Astrocyte (in vitro differentiated cells and primary cell): ENCODE measurements around the gene CCRL2. TPM values are rescaled to one million over a fixed set of nuclear protein-coding genes. Genes with fewer than 3 reads are reported as not detected.

ENCODE experiments used
- DNase-seq: peaks from one replicate; pipeline ENCODE4 v3.0.0-alpha.2; 2010; ENCODE audit warnings: low read depth
- FAIRE-seq: peaks from 2 replicates; lab custom pipeline; 2011; peaks lifted over from hg19 to GRCh38; lab: Jason Lieb, UNC
- H2AFZ ChIP-seq: 2 replicates; pipeline ENCODE4 v1.6.0; 2012; ENCODE audit warnings: low read depth, low read length, inconsistent platforms
- H3K27ac ChIP-seq: 2 replicates; pipeline ENCODE4 v1.5.1; 2011; ENCODE audit warnings: low read depth, low read length, inconsistent platforms
- H3K27me3 ChIP-seq: 2 replicates; pipeline ENCODE4 v1.6.0; 2011; ENCODE audit warnings: low read length, inconsistent platforms; ENCODE audit not compliant: insufficient read depth
- H3K36me3 ChIP-seq: 2 replicates; pipeline ENCODE4 v1.5.1; 2011; ENCODE audit warnings: low read length, inconsistent platforms; ENCODE audit not compliant: insufficient read depth
- H3K4me1 ChIP-seq: 2 replicates; pipeline ENCODE4 v1.5.1; 2011; ENCODE audit warnings: low read length, inconsistent platforms; ENCODE audit not compliant: insufficient read depth
- H3K4me2 ChIP-seq: 2 replicates; pipeline ENCODE4 v1.6.0; 2012; ENCODE audit warnings: low read length, inconsistent platforms
- H3K4me3 ChIP-seq: 2 replicates; pipeline ENCODE4 v1.5.1; 2011; ENCODE audit warnings: low read depth, mild to moderate bottlenecking, low read length, inconsistent platforms; ENCODE audit not compliant: insufficient read depth
- H3K79me2 ChIP-seq: 2 replicates; pipeline ENCODE4 v1.6.0; 2012; ENCODE audit warnings: mild to moderate bottlenecking, low read length, inconsistent platforms; ENCODE audit not compliant: insufficient read depth
- H3K9ac ChIP-seq: 2 replicates; pipeline ENCODE4 v1.6.0; 2012; ENCODE audit warnings: mild to moderate bottlenecking, low read length, inconsistent platforms
- H3K9me3 ChIP-seq: 2 replicates; pipeline ENCODE4 v1.5.1; 2012; ENCODE audit warnings: low read depth, mild to moderate bottlenecking, low read length, inconsistent platforms; ENCODE audit not compliant: insufficient read depth
- H4K20me1 ChIP-seq: 2 replicates; pipeline ENCODE4 v1.6.0; 2012; ENCODE audit warnings: low read length, inconsistent platforms; ENCODE audit not compliant: insufficient read depth
- H3K27ac Mint-ChIP-seq: one replicate; pipeline ENCODE4 v1.8.0; 2021; ENCODE audit warnings: mild to moderate bottlenecking, mixed read lengths; ENCODE audit not compliant: unreplicated experiment
- H3K27me3 Mint-ChIP-seq: one replicate; pipeline ENCODE4 v1.8.0; 2021; ENCODE audit warnings: low read depth, mixed read lengths; ENCODE audit not compliant: unreplicated experiment
- H3K36me3 Mint-ChIP-seq: one replicate; pipeline ENCODE4 v1.8.0; 2021; ENCODE audit warnings: low read depth, mixed read lengths; ENCODE audit not compliant: unreplicated experiment
- H3K4me1 Mint-ChIP-seq: one replicate; pipeline ENCODE4 v1.8.0; 2021; ENCODE audit warnings: low read depth, mixed read lengths; ENCODE audit not compliant: unreplicated experiment
- H3K4me3 Mint-ChIP-seq: one replicate; pipeline ENCODE4 v1.8.0; 2021; ENCODE audit warnings: mild to moderate bottlenecking, moderate library complexity, mixed read lengths; ENCODE audit not compliant: unreplicated experiment
- H3K9me3 Mint-ChIP-seq: one replicate; pipeline ENCODE4 v1.8.0; 2021; ENCODE audit warnings: mild to moderate bottlenecking, mixed read lengths; ENCODE audit not compliant: unreplicated experiment
- EZH2 ChIP-seq: IDR thresholded peaks from 2 replicates; pipeline ENCODE4 v1.6.1; 2012; ENCODE audit warnings: mild to moderate bottlenecking, low read length, inconsistent platforms; ENCODE audit not compliant: insufficient read depth
- total RNA-seq: library from RNA; stranded (reverse); gene quantifications from 2 replicates; pipeline ENCODE4 v1.2.1, GENCODE V29; 2021
- TF ChIP-seq, protein P1 (sequence below): IDR thresholded peaks from 2 replicates; pipeline ENCODE4 v1.5.1; 2011; ENCODE audit warnings: low read depth, mild to moderate bottlenecking, inconsistent platforms, low read length, moderate library complexity; ENCODE audit not compliant: insufficient read depth

Gene CCRL2
- total RNA-seq, 1 donor from 2014 or later, result not detected

DNA sequence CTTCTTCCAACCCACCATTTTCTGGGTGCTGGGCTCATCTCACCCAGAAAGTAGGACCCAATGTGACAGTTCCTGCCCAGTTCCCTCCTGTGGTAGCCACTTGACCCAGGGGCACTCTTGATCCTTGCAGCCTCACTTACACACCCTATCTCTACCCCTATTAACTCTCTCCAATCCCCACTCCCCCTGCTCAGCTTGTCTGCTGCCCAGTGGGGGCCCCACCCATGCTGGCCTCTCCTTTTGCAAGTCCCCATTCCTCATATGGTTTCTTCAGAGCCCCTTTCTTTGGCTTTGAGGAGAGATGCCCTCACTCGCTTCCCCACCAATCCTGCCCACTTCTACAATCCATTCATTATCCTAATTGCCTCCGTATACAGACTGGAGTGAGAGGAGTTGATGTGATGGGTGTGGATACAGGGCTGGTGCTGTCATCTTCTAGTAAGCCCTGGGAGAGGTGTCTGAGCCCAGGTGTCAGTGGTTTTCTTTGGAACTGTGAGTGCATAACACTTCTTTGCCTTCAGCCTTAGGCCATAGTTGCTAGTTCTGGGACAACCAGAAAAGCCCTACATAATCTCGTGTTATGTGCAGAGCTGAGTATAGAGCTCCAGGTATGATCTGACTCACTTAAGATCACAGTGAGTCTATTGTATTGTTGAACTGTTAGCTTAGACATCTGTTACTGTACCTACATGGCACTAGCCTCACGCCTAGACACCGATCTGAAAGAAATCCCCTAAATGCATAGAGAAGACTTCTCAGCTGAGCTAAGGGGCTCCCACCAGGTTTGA, 41.1 kb upstream of the CCRL2 start:
- Histone ChIP-seq H3K9me3 (no peaks in the 10 kb centered on the region), H3K79me2 (no peaks in the 10 kb centered on the region), H3K27me3 (peaks cover 35% of the 10 kb centered on the region), H3K36me3 (no peaks in the 10 kb centered on the region), H3K4me1 (no peaks in the 10 kb centered on the region), H2AFZ (no peak overlapping the region), H4K20me1 (no peaks in the 10 kb centered on the region), H3K27ac (no peak overlapping the region), H3K4me2 (no peak overlapping the region), H3K4me3 (no peak overlapping the region), H3K9ac (no peak overlapping the region)
- no peak overlapping the region for H3K27ac Mint-ChIP-seq
- H3K27me3 Mint-ChIP-seq, result peaks cover 23% of the 10 kb centered on the region
- no peaks in the 10 kb centered on the region for H3K36me3 Mint-ChIP-seq
- no peaks in the 10 kb centered on the region for H3K9me3 Mint-ChIP-seq
- no peak for TF ChIP-seq EZH2
- TF ChIP-seq, protein P1, sequence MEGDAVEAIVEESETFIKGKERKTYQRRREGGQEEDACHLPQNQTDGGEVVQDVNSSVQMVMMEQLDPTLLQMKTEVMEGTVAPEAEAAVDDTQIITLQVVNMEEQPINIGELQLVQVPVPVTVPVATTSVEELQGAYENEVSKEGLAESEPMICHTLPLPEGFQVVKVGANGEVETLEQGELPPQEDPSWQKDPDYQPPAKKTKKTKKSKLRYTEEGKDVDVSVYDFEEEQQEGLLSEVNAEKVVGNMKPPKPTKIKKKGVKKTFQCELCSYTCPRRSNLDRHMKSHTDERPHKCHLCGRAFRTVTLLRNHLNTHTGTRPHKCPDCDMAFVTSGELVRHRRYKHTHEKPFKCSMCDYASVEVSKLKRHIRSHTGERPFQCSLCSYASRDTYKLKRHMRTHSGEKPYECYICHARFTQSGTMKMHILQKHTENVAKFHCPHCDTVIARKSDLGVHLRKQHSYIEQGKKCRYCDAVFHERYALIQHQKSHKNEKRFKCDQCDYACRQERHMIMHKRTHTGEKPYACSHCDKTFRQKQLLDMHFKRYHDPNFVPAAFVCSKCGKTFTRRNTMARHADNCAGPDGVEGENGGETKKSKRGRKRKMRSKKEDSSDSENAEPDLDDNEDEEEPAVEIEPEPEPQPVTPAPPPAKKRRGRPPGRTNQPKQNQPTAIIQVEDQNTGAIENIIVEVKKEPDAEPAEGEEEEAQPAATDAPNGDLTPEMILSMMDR, result no peak
- DNase-seq (no peak), FAIRE-seq (no peak)
- no peak overlapping the region for H3K4me3 Mint-ChIP-seq
- H3K4me1 Mint-ChIP-seq, result peaks cover 11% of the 10 kb centered on the region

DNA sequence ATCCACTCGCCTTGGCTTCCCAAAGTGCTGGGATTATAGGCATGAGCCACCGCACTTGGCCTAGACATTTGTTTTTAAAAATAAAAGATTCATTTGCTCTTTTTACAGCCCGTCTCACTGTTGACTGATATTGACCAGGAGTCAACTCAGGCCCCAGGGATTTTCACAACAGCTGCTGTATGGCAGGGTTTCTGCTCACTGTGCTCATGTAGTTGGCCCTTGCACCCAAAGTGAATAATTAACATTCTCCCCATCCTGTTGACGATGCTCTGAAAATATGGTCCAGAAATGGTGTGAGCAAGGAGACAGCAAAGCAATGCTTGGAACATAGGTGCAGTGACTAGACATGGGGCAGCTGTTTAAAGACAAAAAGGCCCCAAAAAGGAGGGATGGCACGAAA, 39.2 kb upstream of the CCRL2 start:
- no peaks in the 10 kb centered on the region for H3K36me3 ChIP-seq
- TF ChIP-seq, protein P1, result no peak
- TF ChIP-seq EZH2, result no peak
- peaks cover 42% of the 10 kb centered on the region for H3K27me3 ChIP-seq
- Mint-ChIP-seq H3K27ac (peak overlapping the region; percentile 41), H3K4me3 (no peak overlapping the region), H3K27me3 (peaks cover 28% of the 10 kb centered on the region), H3K36me3 (no peaks in the 10 kb centered on the region), H3K9me3 (no peaks in the 10 kb centered on the region), H3K4me1 (peaks cover 5% of the 10 kb centered on the region)
- H3K79me2 ChIP-seq, result no peaks in the 10 kb centered on the region
- DNase-seq (no peak), FAIRE-seq (no peak)
- H4K20me1 ChIP-seq, result no peaks in the 10 kb centered on the region
- H3K27ac ChIP-seq, result no peak overlapping the region
- H3K4me2 ChIP-seq, result no peak overlapping the region
- no peak overlapping the region for H2AFZ ChIP-seq
- H3K4me3 ChIP-seq, result no peak overlapping the region
- H3K9ac ChIP-seq, result no peak overlapping the region
- H3K4me1 ChIP-seq, result no peaks in the 10 kb centered on the region
- H3K9me3 ChIP-seq, result no peaks in the 10 kb centered on the region

DNA sequence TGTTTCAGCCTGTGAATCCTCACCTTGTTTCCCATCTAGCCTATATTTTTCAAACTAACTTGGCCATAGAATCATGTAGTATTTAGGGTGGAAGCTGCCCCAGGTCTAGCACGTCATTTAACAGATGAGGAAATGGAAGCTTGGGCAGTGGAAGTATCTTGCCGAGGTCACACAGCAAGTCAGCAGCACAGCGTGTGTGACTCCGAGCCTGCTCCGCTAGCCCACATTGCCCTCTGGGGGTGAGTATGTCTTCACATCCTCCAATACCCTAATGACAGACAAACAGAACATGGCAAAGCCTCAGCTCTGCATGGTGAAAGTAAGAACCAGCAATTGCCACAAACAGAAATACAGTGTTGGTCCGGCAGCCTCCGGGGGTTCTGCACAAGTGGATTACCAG, 38.5 kb upstream of the CCRL2 start:
- no peak for DNase-seq
- Histone ChIP-seq H3K27me3 (peaks cover 44% of the 10 kb centered on the region), H3K9ac (no peak overlapping the region), H3K79me2 (no peaks in the 10 kb centered on the region), H3K9me3 (no peaks in the 10 kb centered on the region), H3K4me3 (no peak overlapping the region), H2AFZ (no peak overlapping the region), H3K27ac (no peak overlapping the region), H3K36me3 (no peaks in the 10 kb centered on the region), H4K20me1 (no peaks in the 10 kb centered on the region), H3K4me2 (no peak overlapping the region), H3K4me1 (no peaks in the 10 kb centered on the region)
- peaks cover 5% of the 10 kb centered on the region for H3K4me1 Mint-ChIP-seq
- FAIRE-seq, result no peak
- TF ChIP-seq, protein P1, result no peak
- TF ChIP-seq EZH2, result no peak
- no peaks in the 10 kb centered on the region for H3K9me3 Mint-ChIP-seq
- no peaks in the 10 kb centered on the region for H3K36me3 Mint-ChIP-seq
- no peak overlapping the region for H3K27ac Mint-ChIP-seq
- no peak overlapping the region for H3K4me3 Mint-ChIP-seq
- H3K27me3 Mint-ChIP-seq, result peaks cover 34% of the 10 kb centered on the region
